HG02610 (cell line): ENCODE measurements around the gene IL1F10.

ENCODE experiments used
- ATAC-seq: cut with Tn5 transposase; IDR thresholded peaks from one replicate; pipeline ENCODE4 v1.9.1; 2021; ENCODE audit warnings: mild to moderate bottlenecking, moderate library complexity; ENCODE audit not compliant: unreplicated experiment

IL1F10 gene

GRCh38 chr2:113058998-113059960 lies 8.5 kb upstream of the IL1F10 start, which contains the start of gene IL36RN:
Gene IL36RN, plus strand, starts transcription at chr2:113059198. Its CDS starts 241 bp downstream, at chr2:113059439.
- no peak for ATAC-seq

- no peak for ATAC-seq
These were observed 7.4 kb upstream of the IL1F10 start for GRCh38 chr2:113060396-113060795.

- ATAC-seq: no peak
These were observed 7.0 kb upstream of the IL1F10 start for GRCh38 chr2:113060796-113061195.

GRCh38 chr2:113061241-113061640 lies 6.5 kb upstream of the IL1F10 start:
- ATAC-seq: no peak

GRCh38 chr2:113061896-113062770 lies 5.6 kb upstream of the IL1F10 start:
- ATAC-seq: no peak

GRCh38 chr2:113064281-113064680 lies 3.5 kb upstream of the IL1F10 start:
- ATAC-seq: no peak

GRCh38 chr2:113064898-113065297 lies 2.9 kb upstream of the IL1F10 start:
- ATAC-seq: no peak

- no peak for ATAC-seq
These were observed 479 bp downstream of the IL1F10 start for GRCh38 chr2:113068249-113068648.

- ATAC-seq: no peak
These were observed 1.1 kb downstream of the IL1F10 start for GRCh38 chr2:113068706-113069485.

GRCh38 chr2:113069676-113070605 lies 2.2 kb downstream of the IL1F10 start:
- ATAC-seq: no peak

- no peak for ATAC-seq
These were observed 2.8 kb downstream of the IL1F10 start for GRCh38 chr2:113070606-113070975.

GRCh38 chr2:113072584-113072983 lies 4.8 kb downstream of the IL1F10 start:
- ATAC-seq: no peak

- no peak for ATAC-seq
These were observed 5.6 kb downstream of the IL1F10 start for GRCh38 chr2:113073325-113073834.

GRCh38 chr2:113075030-113075429 lies 7.3 kb downstream of the IL1F10 start:
- no peak for ATAC-seq

- ATAC-seq: no peak
These were observed 7.8 kb downstream of the IL1F10 start for GRCh38 chr2:113075600-113075999.

- ATAC-seq: no peak
These were observed 9.3 kb downstream of the IL1F10 start for GRCh38 chr2:113076954-113077669.

- ATAC-seq: no peak
These were observed 10.2 kb downstream of the IL1F10 start for GRCh38 chr2:113077921-113078320.

GRCh38 chr2:113078350-113078839 lies 10.6 kb downstream of the IL1F10 start:
- ATAC-seq: no peak

GRCh38 chr2:113079131-113079530 lies 11.4 kb downstream of the IL1F10 start:
- ATAC-seq: no peak
